Renal cortex interstitium (tissue), 15 donors: ENCODE results near the gene NOL8. TPM values are rescaled to one million over a fixed set of nuclear protein-coding genes. Genes with fewer than 3 reads are reported as not detected.

Experiments
- DNase-seq, 11 donors: peaks; one replicate each; pipeline ENCODE4 v3.0.0-alpha.2; 2013; ENCODE audit warnings: low read depth in 9 of 11, low spot score in 4 of 11; ENCODE audit errors: extremely low read depth in 1 of 11
- long read RNA-seq, 16 experiments: transcript quantifications; one replicate each; lab custom pipeline, GENCODE V29; 2026
- polyA plus RNA-seq, 3 donors: library from polyadenylated mRNA; unstranded; fragments of 120-200 nt; gene quantifications; one replicate each; pipeline ENCODE4 v1.2.1, GENCODE V29; 2013; ENCODE audit not compliant: insufficient read length in 3 of 3

Gene NOL8
- polyA plus RNA-seq = 10 to 100 TPM; 41.8 to 61.8 (median 48.8) TPM
- long read RNA-seq, donor 1 = 0 reads
- long read RNA-seq, donor 2 = 0 reads
- long read RNA-seq, donor 3, partial matches to known transcripts = 0 of 1 reads
- long read RNA-seq, donor 3, other reads (novel, unspliced or antisense) = 0 of 1 reads
- long read RNA-seq, donor 4, full-length matches to known transcripts = 1 of 1 reads
- long read RNA-seq, donor 4, partial matches to known transcripts = 0 of 1 reads
- long read RNA-seq, donor 4, other reads (novel, unspliced or antisense) = 0 of 1 reads
- long read RNA-seq, donor 5 = 0 reads
- long read RNA-seq, donor 6, partial matches to known transcripts = 0 of 6 reads
- long read RNA-seq, donor 6, other reads (novel, unspliced or antisense) = 0 of 6 reads
- long read RNA-seq, donor 7 = 0 reads
- long read RNA-seq, donor 8, partial matches to known transcripts = 0 of 3 reads
- long read RNA-seq, donor 8, other reads (novel, unspliced or antisense) = 0 of 3 reads
- long read RNA-seq, donor 9 = 0 reads
- long read RNA-seq, donor 10, full-length matches to known transcripts = 1 of 1 reads
- long read RNA-seq, donor 10, partial matches to known transcripts = 0 of 1 reads
- long read RNA-seq, donor 10, other reads (novel, unspliced or antisense) = 0 of 1 reads
- long read RNA-seq, donor 11, partial matches to known transcripts = 0 of 2 reads
- long read RNA-seq, donor 11, other reads (novel, unspliced or antisense) = 0 of 2 reads
- long read RNA-seq, donor 12, full-length matches to known transcripts = 2 of 2 reads
- long read RNA-seq, donor 12, partial matches to known transcripts = 0 of 2 reads
- long read RNA-seq, donor 12, other reads (novel, unspliced or antisense) = 0 of 2 reads
- long read RNA-seq, donor 13 = 0 reads
- long read RNA-seq, donor 14 = 0 reads
- long read RNA-seq, donor 15 = 0 reads
- long read RNA-seq, donor 16, full-length matches to known transcripts = 9 of 9 reads
- long read RNA-seq, donor 16, partial matches to known transcripts = 0 of 9 reads
- long read RNA-seq, donor 16, other reads (novel, unspliced or antisense) = 0 of 9 reads

GRCh38 chr9:92325269-92325990, at the start of gene NOL8, which contains the start of gene CENPP:
Gene NOL8, minus strand, starts transcription at chr9:92325350. Its CDS starts 1,189 bp downstream, at chr9:92324161.
Gene CENPP, plus strand, starts transcription at chr9:92325953.
- peak; percentile 67 to 98 (median 86) for DNase-seq

GRCh38 chr9:92373167-92373566, 48.0 kb upstream of the NOL8 start:
- DNase-seq = no peak

GRCh38 chr9:92369075-92369474, 43.9 kb upstream of the NOL8 start:
- DNase-seq = no peak

GRCh38 chr9:92360083-92360482, 34.9 kb upstream of the NOL8 start:
- DNase-seq = no peak

GRCh38 chr9:92359394-92359995, 34.3 kb upstream of the NOL8 start:
- no peak for DNase-seq

GRCh38 chr9:92353051-92353450, 27.9 kb upstream of the NOL8 start:
- no peak for DNase-seq

GRCh38 chr9:92350740-92351133, 25.6 kb upstream of the NOL8 start:
- DNase-seq = no peak

- DNase-seq = peak in 6 of 11 donors; percentile 20 to 52 (median 41)
Observed at GRCh38 chr9:92349771-92350739, 24.9 kb upstream of the NOL8 start.

GRCh38 chr9:92345582-92345981, 20.4 kb upstream of the NOL8 start:
- no peak for DNase-seq

GRCh38 chr9:92342825-92343488, 17.8 kb upstream of the NOL8 start:
- DNase-seq = no peak

- no peak for DNase-seq
Observed at GRCh38 chr9:92341578-92341977, 16.4 kb upstream of the NOL8 start.

- DNase-seq = no peak
Observed at GRCh38 chr9:92333282-92333634, 8.1 kb upstream of the NOL8 start.

- peak in 7 of 11 donors; percentile 25 to 68 (median 39) for DNase-seq
Observed at GRCh38 chr9:92332577-92333281, 7.6 kb upstream of the NOL8 start.

GRCh38 chr9:92328225-92328624, 3.1 kb upstream of the NOL8 start:
- no peak for DNase-seq

GRCh38 chr9:92327283-92327850, 2.2 kb upstream of the NOL8 start:
- no peak for DNase-seq

- DNase-seq = no peak
Observed at GRCh38 chr9:92325991-92326500, 896 bp upstream of the NOL8 start.
